ENCODE measurements around the gene MACROD2. TPM values are rescaled to one million over a fixed set of nuclear protein-coding genes. Genes with fewer than 3 reads are reported as not detected.

MACROD2 gene
- total and polyA plus RNA-seq, 2 of the 4 experiments (the other 2 are of a cell fraction), result not detected

DNA sequence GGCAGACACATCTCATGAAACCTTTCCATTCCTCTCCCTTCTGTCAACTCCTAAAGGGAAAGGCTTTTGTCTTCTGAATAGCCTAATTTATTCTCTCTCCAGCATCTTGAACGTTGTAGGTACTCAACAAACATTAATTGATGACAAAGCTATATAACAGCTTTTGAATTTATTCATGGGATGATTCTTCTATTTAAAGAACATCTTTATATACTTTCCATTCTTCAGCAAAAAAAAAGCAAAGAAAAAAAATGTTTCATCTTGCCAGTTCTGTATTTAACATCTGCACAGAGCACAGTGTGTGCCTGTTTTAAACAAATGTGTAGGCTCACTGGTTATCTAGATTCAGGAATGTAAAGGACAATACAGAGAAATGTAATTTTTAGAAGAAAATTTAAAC lies 1929.2 kb downstream of the MACROD2 start:
- Histone ChIP-seq H4K20me1 (ENCODE audit: insufficient read depth, low read length) (no peaks in the 10 kb centered on the region), H3K27me3 (ENCODE audit: control insufficient read depth, insufficient read depth, low read length) (no peaks in the 10 kb centered on the region), H3K23ac (ENCODE audit: low read depth, low read length) (no peak overlapping the region), H4K5ac (ENCODE audit: low read depth, low read length) (no peak overlapping the region), H2AFZ (replicated peaks; ENCODE audit: low read length, poor library complexity) (no peak overlapping the region), H3K79me1 (ENCODE audit: low read depth in 1 of 2, low read length in 2 of 2) (no peaks in the 10 kb centered on the region), H3K4me1 (ENCODE audit: control insufficient read depth, insufficient read depth, low read length) (no peaks in the 10 kb centered on the region), H3K9me1 (ENCODE audit: insufficient read depth, low read length) (no peaks in the 10 kb centered on the region), H3K9ac (ENCODE audit: low read depth, low read length) (no peak overlapping the region), H3K4me3 (ENCODE audit: insufficient read depth, low read depth, low read length) (no peak overlapping the region), H3K14ac (replicated peaks; ENCODE audit: low read depth, low read length) (no peak overlapping the region), H3K56ac (ENCODE audit: extremely low read depth, insufficient read depth, low read length) (no peak overlapping the region), H3K4ac (ENCODE audit: low read depth, low read length) (no peak overlapping the region), H4K8ac (ENCODE audit: low read depth in 2 of 2, low read length in 2 of 2) (no peak overlapping the region), H2AK9ac (replicated peaks; ENCODE audit: low read depth, low read length, poor library complexity) (no peak overlapping the region), H3K27ac (ENCODE audit: insufficient read depth, low read length) (no peak overlapping the region), H2BK15ac (ENCODE audit: low read depth, low read length) (no peak overlapping the region), H3K18ac (ENCODE audit: low read depth, low read length) (no peak overlapping the region), H2BK5ac (ENCODE audit: low read depth, low read length, poor library complexity, severe bottlenecking) (no peak overlapping the region), H2AK5ac (ENCODE audit: low read depth, low read length) (no peak overlapping the region), H4K91ac (ENCODE audit: insufficient read depth, low read depth, low read length) (no peak overlapping the region), H3K36me3 (ENCODE audit: control insufficient read depth, insufficient read depth, low read length) (no peaks in the 10 kb centered on the region), H2BK20ac (ENCODE audit: low read depth, low read length) (no peak overlapping the region), H3K4me2 (ENCODE audit: low read depth, low read length) (no peak overlapping the region), H2BK120ac (ENCODE audit: low read depth, low read length) (no peak overlapping the region), H3K9me3 (ENCODE audit: control insufficient read depth, insufficient read depth, low read length) (peaks cover 2% of the 10 kb centered on the region; the same call in 1 of the 2 replicates)
- no TSS peak for BruUV-seq (replicated peaks)
- ChIA-PET POLR2A (ENCODE audit: unreplicated experiment) (no interaction called here), CTCF (no interaction called here)
- in situ Hi-C loops (cut with MboI; ENCODE audit: low sequenced_read_pairs), result no loop called here
- ATAC-seq (ENCODE audit: low read depth) (no peak), DNase-seq (no peak)
- no CpG with 5 or more reads among the region's 1 CpG for WGBS, 2 experiments (ENCODE audit: extremely low coverage in 2 of 2, insufficient read length in 1 of 2)
- intact Hi-C loops (cut with micrococcal nuclease), result no loop called here
- TF ChIP-seq NFE2L2 (IDR thresholded peaks at IDR 0.05; ENCODE audit: low read depth, low read length) (no peak), MAZ (IDR thresholded peaks at IDR 0.05; ENCODE audit: borderline replicate concordance, low read depth, low read length) (no peak), FOS (IDR thresholded peaks at IDR 0.05; ENCODE audit: low read depth, low read length) (no peak), BHLHE40 (IDR thresholded peaks at IDR 0.05; ENCODE audit: low read depth, low read length) (no peak), SMC3 (IDR thresholded peaks at IDR 0.05; ENCODE audit: low read depth, low read length) (no peak), RCOR1 (IDR thresholded peaks at IDR 0.05; ENCODE audit: insufficient replicate concordance, low read length) (no peak)
- TF ChIP-seq, protein P1, sequence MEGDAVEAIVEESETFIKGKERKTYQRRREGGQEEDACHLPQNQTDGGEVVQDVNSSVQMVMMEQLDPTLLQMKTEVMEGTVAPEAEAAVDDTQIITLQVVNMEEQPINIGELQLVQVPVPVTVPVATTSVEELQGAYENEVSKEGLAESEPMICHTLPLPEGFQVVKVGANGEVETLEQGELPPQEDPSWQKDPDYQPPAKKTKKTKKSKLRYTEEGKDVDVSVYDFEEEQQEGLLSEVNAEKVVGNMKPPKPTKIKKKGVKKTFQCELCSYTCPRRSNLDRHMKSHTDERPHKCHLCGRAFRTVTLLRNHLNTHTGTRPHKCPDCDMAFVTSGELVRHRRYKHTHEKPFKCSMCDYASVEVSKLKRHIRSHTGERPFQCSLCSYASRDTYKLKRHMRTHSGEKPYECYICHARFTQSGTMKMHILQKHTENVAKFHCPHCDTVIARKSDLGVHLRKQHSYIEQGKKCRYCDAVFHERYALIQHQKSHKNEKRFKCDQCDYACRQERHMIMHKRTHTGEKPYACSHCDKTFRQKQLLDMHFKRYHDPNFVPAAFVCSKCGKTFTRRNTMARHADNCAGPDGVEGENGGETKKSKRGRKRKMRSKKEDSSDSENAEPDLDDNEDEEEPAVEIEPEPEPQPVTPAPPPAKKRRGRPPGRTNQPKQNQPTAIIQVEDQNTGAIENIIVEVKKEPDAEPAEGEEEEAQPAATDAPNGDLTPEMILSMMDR (conservative IDR thresholded peaks at IDR 0.05; ENCODE audit: low read depth, low read length), result no peak
- dilution Hi-C loops (cut with HindIII; ENCODE audit: low sequenced_read_pairs, unreplicated experiment), result no loop called here

Data from IMR-90 (cell line).